ENCODE data around the gene ZMIZ1.

DNA sequence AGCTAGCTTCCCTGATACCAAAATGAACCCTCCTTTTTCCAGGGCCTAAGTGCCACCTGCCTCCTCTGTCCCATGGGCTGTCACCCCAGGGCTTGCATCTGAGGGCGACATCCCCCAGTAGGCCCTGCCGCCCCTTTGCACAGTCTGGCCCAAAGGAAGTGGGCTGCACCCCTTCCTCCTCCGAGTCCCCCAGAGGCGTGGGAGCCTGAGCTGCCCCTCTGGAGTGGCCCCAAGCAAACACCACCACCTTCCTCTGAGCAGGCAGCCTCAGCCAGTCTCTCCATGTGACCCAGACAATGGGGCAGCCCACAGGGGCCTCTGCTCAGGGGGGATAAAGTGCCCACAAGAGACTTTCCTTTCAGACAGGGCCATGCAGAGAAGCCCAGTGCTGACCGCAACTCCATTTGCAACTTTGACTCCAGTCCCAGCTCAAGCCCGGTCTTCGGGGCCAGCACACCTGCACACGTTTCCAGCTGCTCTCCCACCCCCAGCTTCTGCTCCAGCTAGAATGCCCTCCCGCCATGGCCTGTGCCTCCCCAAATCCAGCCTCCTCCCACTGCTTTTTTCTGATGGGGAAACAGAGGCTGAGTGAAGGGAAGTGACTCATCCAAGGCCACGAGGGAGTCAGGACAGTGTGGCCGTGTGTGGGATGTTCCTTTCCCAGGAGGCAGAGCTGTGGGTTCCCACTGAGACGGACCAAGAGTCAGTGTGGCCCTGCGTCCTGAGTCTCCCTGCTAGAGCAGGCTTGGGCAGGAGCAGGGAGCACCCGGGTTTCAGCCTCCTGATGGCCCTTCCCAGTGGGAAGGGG lies 111.9 kb downstream of the ZMIZ1 start:
- TF ChIP-seq CTCF (IDR thresholded peaks at IDR 0.05) (no peak), POLR2A (IDR thresholded peaks at IDR 0.05) (no peak)

All from adrenal gland (tissue), 5 donors.